Measurements from ENCODE around the gene ITPK1.

- TF ChIP-seq, protein P1, sequence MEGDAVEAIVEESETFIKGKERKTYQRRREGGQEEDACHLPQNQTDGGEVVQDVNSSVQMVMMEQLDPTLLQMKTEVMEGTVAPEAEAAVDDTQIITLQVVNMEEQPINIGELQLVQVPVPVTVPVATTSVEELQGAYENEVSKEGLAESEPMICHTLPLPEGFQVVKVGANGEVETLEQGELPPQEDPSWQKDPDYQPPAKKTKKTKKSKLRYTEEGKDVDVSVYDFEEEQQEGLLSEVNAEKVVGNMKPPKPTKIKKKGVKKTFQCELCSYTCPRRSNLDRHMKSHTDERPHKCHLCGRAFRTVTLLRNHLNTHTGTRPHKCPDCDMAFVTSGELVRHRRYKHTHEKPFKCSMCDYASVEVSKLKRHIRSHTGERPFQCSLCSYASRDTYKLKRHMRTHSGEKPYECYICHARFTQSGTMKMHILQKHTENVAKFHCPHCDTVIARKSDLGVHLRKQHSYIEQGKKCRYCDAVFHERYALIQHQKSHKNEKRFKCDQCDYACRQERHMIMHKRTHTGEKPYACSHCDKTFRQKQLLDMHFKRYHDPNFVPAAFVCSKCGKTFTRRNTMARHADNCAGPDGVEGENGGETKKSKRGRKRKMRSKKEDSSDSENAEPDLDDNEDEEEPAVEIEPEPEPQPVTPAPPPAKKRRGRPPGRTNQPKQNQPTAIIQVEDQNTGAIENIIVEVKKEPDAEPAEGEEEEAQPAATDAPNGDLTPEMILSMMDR (conservative IDR thresholded peaks at IDR 0.05 in 1 of 2, IDR thresholded peaks at IDR 0.05 in 1 of 2; ENCODE audit: extremely low read depth in 1 of 2, insufficient read depth in 1 of 2, low read depth in 1 of 2, low read length in 2 of 2): no peak
- TF ChIP-seq EZH2 (IDR thresholded peaks at IDR 0.05; ENCODE audit: borderline replicate concordance, low read length): no peak
Observed at GRCh38 chr14:93068711-93069110, 47.0 kb downstream of the ITPK1 start.

All from mammary epithelial cell (primary cell).